ENCODE measurements around the gene CCS.
"Not testable (repeated sequence)": the region's sequence is repeated elsewhere in the genome, so short reads cannot be mapped to it uniquely, and the experiment has no call there.

The CCS gene

DNA sequence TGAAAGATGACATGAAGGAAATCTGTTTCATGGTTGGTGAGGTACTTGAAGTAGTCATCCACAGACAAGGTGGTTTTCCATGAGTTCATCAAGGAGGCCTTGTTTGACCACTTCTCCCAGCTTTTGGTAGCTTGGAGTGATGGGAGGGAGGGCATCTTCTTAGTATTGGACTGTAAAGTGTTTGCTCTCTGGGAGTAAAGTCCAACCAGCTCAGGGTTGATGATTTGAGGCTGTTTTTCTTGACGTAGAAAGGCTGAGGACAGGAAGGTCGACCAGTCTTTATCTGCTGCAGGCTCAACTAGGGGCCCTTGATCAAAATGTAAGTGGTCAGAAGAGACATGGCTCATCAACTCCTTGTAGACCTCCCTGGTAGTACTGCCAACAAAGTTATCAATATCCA, 1.8 kb upstream of the CCS start:
- DNase-seq (ENCODE audit: low read depth in 3 of 3) = no peak

DNA sequence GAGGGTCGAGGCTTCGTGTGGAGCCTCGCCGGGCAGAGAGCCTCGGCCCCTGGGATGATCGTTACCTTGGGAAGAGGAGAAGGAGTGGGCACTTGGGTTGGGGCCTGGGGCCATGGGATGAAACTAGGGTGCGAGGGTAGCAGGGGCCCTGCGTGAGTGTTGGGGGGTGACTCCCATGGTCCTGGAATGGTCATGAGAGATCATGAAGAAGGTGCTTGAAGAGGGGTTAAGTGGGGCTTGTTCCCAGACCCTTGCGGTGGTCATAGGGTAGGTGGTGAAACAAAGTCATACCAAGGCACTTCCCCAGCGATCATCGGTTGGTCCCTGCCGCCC, 284 bp downstream of the CCS start:
- no peak for DNase-seq (ENCODE audit: low read depth in 3 of 3)

DNA sequence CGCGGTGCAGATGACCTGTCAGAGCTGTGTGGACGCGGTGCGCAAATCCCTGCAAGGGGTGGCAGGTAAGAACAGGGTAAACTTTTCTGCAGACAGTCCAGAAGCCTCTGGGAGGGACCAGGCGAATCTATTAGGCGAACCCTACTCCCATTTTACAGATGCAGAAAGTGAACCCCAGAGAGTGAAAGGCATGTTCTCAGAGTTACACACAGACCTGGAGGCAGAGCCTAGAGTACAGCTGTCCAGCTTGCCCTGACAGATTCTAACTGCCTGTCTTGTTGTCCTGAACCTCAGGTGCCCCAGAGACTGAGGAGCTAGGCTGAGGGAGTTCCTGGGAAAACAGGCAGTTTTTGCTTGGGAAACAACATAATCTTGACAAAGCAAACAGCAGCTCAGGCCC, 665 bp downstream of the CCS start:
- no peak for DNase-seq (ENCODE audit: low read depth in 3 of 3)

DNA sequence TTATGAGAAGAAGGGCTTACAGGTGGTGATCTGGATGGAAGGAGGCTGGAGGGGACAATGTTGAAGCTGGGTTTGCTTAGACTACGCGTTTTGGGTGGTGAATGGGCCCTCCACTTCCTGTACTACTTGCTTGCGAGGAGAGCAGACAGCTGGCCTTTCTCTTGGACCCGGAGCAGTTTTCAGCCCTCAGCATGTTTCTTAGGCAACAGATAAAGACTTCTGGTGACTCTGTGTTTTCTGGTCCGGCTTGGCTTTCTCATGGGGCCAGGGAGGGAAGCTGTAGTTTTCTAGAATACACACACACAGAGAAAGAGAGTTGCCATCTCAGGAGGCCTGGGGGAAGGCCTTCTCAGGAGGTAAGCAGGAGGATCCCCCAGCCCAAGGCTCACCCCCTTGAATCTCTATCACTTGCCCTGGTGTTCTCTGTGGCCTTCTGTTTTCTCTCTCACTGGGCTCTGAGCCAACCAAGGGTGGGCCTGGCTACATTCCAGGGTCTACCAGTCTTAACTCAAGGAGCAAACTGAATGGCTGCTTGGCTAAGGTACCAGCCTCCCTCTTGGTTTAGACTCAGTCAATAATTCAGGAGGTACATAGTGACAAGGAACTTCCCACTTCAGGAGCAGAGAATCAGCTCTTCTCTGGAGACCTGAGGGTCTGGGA, 2.4 kb downstream of the CCS start:
- DNase-seq (ENCODE audit: low read depth in 3 of 3) = no peak

DNA sequence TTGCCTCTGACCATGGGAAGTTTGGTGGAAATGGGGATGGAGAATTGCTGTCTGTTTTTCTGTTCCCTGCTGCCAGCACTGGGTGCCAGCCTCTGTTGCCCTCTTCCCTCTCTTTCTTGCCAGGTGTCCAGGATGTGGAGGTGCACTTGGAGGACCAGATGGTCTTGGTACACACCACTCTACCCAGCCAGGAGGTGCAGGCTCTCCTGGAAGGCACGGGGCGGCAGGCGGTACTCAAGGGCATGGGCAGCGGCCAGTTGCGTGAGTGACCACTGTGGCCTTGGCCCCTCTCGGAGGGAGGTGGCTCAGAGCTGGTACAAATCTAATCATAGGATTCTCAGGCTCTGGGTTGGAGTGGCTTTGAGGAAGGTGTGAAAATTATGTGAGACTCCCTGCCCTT, 6.0 kb downstream of the CCS start:
- no peak for DNase-seq (ENCODE audit: low read depth in 3 of 3)

DNA sequence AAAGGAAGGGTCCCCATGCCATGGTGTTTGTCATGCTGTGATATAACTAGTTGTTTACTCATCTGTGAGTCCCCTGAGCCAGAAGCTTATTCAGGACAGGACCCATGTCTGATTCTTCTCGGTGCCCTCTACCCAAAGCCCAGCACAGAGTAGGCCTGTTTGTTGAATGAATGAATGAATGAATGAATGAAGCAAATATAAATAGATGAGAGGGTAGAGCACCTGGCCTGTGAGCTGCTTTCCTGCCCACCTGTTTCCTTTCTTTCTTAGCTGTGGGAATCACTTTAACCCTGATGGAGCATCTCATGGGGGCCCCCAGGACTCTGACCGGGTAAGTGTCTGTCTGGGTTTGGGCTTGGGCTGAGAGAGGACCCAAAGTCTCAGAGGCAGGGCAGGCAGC, 7.2 kb downstream of the CCS start:
- DNase-seq (ENCODE audit: low read depth in 3 of 3) = no peak

DNA sequence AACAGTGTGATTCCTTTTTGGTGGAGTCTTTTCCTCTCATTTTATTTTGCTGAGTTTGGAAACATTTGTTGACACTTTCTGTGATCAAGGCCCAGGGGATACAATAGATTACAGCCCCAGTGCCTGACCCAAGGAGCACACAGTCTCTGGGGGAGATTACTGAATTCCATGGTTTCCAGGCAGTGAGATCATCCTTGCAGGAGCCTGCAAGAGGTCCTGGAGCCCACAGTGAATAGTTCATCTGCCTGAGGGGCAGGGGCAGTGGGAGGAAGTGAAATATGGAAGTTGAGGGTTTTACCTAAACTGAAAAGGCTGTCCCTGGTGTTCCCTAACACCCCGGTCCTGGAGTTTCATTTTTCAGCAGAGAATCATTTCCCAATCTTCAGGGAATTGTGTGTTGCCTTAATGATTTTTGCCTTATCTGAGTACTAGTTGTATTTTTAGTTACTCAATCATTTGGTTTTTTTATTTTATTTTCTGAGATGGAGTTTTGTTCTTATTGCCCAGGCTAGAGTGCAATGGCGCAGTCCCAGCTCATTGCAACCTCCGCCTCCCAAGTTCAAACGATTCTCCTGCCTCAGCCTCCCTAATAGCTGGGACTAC, 7.7 kb downstream of the CCS start:
- no peak for DNase-seq (ENCODE audit: low read depth in 3 of 3)

DNA sequence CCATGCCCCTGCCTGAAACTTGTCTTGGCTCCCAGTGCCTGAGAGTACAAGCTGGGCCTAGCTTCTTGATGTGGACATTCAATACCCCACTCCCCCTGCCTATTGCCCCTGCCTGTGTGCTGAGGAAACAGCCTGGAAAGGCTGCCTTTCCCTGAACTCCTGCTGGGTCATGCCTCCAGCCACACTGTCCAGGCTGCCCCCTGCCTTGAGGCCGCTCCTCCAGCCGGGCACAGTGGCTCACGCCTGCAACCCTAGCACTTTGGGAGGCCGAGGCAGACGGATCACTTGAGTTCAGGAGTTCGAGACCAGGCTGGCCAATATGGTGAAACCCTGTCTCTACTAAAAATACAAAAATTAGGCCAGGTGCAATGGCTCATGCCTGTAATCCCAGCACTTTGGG, 10.1 kb downstream of the CCS start:
- no peak for DNase-seq (ENCODE audit: low read depth in 3 of 3)

DNA sequence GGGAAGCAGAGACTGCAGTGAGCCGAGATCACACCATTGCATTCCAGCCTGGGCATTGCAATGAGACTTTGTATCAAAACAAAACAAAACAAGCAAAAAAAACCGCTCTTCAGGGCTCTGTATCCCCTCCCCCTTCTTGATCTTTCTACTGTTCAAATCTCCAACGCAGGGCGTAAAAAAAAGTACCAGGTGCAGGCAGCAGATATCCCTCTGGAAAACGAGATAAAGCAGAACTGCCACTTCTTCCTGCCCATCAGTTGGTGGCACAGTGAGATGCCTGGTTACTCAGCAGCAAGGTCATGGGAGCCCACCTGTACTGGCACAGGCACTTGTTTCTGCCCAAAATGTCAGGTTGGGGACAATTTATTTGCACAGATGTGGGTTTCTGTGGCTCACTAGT, 11.2 kb downstream of the CCS start:
- no peak for DNase-seq (ENCODE audit: low read depth in 3 of 3)

DNA sequence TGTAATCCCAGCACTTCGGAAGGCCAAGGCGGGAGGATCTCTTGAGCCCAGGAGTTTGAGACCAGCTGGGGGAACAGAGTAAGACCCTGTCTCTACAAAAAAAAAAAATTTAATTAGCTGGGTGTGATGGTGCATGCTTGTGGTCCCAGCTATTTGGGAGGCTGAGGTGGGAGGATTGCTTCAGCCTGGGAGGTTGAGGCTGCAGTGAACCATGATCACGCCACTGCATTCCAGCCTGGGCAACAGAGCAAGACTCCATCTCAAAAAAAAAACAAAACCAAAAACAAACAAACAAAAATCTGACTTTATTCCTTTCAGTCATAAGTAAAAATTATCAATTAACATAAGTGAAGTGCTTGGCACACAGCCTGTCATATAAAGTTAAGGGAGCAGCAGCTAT, 13.6 kb downstream of the CCS start:
- DNase-seq (ENCODE audit: low read depth in 3 of 3) = not testable (repeated sequence)

DNA sequence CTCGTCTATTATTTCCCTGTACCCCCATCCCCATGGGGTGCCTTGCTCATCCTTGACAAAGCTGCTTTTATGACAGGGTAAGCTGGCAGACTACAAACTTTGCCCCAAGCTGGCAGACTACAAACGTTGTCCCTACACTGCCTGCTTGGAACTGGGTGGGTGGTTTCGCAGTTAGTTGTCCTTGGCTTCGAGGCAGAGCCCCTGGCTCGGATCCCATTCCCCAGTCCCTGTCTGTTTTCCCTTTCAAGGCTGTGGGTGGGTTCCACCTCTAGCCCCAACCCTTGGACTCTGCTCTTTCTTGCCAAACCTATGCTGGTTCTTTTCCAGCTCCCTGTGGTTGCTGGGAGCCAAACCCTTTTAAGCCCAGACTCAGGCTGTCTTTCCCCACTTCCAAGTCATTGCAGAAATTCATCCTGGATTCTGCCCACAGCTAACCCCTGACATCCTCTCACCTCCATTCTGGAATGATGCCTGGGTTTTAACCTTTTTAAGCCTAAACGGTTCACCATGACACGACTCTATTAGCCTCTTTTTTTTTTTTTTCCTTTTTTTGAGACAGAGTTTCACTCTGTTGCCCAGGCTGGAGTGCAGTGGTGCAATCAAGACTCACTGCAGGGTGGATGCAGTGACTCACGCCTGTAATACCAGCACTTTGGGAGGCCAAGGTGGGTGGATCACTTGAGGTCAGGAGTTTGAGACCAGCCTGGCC, 14.3 kb downstream of the CCS start:
- DNase-seq (ENCODE audit: low read depth in 3 of 3) = no peak

DNA sequence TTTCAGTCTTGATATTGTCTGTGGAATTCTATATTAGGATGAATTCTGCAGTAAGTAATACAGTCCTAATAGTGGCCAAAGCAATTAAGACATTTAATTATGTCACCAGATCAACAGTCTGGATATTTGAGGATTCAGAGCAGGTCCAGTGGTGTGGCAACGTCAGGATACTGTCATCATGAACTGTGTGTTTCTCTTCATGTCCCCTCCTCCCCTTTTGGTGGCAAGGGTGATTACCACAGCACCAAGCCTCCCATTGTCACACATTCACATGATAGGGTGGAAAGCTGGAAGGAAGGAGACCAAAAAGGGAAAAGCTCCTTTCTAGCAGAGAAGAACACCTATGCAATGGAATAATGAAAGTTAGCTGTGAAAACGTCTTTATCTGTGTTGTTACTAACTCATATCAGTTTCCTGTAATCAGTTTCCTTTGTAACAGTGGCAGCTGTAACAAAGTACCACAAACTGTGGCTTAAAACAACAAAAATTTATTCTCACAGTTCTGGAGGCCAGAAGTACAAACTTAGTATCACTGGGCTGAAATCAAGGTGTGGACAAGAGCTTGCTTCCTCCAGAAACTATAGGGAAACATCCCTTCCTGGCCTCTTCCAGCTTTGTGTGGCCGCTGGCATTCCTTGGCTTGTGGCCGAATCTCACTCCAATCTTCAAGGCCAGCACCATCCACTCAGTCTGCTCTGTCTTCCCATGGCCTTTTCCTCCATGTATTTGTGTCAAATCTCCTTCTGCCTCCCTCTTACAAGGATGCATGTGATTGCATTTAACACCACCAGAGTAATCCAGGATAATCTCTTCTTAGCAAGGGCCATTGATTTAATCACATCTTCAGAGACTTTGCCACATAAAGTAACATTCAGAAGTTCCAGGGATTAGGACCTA, 17.0 kb downstream of the CCS start:
- DNase-seq (ENCODE audit: low read depth in 3 of 3) = no peak

DNA sequence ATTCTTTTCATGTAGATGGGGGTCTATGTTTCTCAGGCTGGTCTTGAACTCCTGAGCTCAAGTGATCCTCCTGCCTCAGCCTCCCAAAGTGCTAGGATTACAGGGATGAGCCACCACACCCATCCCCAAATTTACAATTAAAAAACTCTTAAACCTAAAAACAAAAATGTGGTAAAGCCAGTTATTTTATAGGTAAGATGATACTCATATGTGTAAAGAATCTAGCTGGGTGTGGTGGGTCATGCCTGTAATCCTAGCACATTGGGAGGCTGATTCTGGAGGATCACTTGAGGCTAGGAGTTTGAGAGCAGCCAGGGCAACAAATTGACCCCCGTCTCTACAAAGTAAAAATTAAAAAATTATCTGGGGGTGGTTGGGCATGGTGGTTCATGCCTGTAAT, 19.5 kb downstream of the CCS start:
- no peak for DNase-seq (ENCODE audit: low read depth in 3 of 3)

DNA sequence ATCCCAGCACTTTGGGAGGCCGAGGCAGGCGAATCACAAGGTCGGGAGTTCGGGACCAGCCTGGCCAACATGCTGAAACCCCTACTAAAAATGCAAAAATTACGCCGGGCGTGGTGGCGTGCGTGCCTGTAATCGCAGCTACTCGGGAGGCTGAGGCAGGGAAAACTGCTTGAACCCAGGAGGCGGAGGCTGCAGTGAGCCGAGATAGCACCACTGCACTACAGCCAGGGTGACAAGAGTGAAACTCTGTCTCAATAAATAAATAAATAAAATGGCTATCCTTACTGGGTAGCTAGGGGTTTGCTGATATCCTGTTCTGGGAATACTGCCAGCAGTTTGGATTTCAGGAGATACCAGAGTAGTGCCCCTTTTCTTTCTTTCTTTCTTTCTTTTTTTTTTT, 21.1 kb downstream of the CCS start:
- DNase-seq (ENCODE audit: low read depth in 3 of 3) = no peak

DNA sequence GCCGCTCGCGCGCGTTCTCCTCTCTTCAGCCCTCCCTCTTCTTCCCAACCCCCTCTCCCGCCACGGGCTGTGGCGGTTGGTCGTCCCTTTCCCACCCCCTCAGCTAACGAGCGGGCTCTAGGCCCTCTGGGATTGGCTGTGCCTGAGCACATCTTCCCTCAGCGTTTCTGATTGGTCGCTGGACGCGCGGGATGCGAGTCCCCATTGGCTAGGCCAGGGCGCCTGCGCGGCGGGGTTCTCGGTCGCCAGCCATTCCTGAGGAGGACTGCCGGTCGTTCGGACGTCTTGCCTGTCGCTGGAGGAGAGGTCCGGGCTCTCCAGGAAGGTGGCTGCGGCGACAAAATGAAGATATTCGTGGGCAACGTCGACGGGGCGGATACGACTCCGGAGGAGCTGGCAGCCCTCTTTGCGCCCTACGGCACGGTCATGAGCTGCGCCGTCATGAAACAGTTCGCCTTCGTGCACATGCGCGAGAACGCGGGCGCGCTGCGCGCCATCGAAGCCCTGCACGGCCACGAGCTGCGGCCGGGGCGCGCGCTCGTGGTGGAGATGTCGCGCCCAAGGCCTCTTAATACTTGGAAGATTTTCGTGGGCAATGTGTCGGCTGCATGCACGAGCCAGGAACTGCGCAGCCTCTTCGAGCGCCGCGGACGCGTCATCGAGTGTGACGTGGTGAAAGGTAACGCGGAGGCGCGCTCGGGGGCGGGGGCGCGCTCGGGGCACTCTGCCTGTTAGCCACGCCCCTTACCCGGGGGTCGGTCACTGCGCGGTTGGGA, 23.6 kb downstream of the CCS start, which contains the start of gene RBM14:
Gene RBM14 (plus strand): TSS at position 252 of the 776 bp plus-strand sequence. CDS start 91 bp downstream, at position 343.
- DNase-seq (ENCODE audit: low read depth in 3 of 3) = peak; percentile 92 to 98 (median 95)

DNA sequence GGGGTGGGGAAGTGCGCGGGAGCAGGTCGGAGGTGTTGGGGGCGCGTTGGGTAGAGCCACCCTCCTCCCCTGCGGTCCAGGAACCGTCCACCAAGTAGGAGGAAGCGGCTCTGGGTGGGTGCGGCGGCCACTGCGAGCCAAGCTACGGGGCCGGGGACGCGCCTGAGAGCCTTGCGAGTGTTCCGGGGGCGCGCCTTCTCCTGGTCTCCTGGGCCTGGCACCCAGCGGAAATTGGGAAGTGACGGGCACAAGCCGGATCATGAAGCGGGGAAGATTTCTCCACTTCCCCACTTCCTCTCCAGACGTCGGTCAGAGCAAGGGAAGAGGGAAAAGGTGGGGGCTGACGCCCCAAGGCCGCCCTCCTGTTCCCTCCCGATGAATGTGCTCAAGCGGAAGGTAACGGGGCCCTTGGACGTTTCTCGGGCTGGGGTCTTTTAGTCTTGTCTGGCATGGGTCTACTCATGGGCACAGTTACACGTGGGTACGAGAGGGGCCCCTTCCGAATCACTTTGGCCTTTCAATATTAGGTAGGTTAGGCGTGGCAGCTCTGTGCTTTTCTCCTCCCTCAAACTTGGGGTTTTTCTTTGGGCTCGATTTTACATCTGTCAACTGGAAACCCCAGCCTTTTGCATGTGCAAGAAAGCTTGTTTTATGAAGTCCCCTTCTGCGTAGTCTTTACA, 24.3 kb downstream of the CCS start:
- no peak for DNase-seq (ENCODE audit: low read depth in 3 of 3)

DNA sequence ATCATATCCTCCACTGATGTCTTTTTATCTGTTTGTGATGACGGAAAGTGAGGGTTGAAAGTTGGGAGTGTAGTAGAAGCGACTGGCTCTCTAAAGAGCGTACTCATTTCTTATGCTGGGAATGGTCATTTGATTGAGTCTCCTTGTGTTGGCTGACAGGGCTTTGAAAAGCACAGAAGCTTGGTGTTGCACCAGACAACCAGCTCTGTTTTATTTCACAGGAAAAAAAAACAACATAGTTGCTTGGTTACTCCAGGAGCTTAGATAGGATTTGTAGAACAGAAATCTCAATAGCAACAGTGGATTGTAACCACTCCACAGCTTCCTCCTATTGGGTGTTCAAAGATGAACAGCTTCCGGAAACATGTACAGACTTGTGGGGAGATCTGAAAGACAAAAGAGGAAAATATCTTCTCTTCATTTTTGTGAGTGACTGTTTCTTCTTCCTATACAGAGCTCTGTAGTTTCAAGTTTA, 26.1 kb downstream of the CCS start:
- DNase-seq (ENCODE audit: low read depth in 3 of 3) = no peak

DNA sequence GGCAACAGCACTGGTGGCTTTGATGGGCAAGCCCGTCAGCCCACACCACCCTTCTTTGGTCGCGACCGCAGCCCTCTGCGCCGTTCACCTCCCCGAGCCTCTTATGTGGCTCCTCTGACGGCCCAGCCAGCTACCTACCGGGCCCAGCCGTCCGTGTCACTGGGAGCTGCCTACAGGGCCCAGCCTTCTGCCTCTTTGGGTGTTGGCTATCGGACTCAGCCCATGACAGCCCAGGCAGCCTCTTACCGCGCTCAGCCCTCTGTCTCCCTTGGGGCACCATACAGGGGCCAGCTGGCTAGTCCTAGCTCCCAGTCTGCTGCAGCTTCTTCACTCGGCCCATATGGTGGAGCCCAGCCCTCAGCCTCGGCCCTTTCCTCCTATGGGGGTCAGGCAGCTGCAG, 31.5 kb downstream of the CCS start:
- DNase-seq (ENCODE audit: low read depth in 3 of 3) = no peak

DNA sequence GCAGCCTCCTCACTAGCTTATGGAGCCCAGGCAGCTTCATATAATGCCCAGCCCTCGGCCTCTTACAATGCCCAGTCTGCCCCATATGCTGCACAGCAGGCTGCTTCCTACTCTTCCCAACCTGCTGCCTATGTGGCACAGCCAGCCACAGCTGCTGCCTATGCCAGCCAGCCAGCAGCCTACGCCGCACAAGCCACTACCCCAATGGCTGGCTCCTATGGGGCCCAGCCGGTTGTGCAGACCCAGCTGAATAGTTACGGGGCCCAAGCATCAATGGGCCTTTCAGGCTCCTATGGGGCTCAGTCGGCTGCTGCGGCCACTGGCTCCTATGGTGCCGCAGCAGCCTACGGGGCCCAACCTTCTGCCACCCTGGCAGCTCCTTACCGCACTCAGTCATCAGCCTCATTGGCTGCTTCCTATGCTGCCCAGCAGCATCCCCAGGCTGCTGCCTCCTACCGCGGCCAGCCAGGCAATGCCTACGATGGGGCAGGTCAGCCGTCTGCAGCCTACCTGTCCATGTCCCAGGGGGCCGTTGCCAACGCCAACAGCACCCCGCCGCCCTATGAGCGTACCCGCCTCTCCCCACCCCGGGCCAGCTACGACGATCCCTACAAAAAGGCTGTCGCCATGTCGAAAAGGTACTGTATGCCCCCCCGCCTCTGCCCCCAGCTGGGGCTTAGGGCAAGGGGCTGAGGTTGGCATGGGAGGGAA, 32.2 kb downstream of the CCS start:
- no peak for DNase-seq (ENCODE audit: low read depth in 3 of 3)

DNA sequence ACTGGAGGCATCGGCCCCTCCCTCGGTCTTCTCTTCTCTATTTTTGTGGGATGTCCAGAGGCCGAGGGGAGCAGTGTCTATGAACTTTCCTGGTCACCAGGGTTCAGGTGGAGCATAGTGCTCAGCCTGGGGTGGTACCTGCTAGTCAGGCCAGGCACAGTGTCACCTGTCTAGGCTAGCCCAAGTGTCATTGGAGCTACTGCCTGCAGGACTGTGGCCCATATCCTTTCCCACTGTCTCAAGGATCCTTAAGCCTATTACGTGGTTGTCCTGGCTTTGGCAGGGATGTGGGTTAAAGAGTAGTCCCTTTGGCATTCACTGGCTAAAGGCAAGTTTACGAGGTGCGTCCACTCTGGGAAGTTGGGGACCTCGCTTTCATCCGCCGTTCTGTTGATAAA, 32.8 kb downstream of the CCS start:
- no peak for DNase-seq (ENCODE audit: low read depth in 3 of 3)

Measured in stimulated activated CD4-positive, alpha-beta T cell treated with anti-CD3 and anti-CD28 coated beads, TNF-alpha, amount 100 ng/mL, for 4 hours (primary cell).